ENCODE data around the gene MLH1. TPM values are rescaled to one million over a fixed set of nuclear protein-coding genes. Genes with fewer than 3 reads are reported as not detected.

MLH1 gene
- total and polyA plus RNA-seq, 9 donors = 14.1 to 44.3 (median 21.4) TPM

- Histone ChIP-seq H3K4me3 (no peak overlapping the region), H3K27me3 (no peaks in the 10 kb centered on the region), H3K4me1 (ENCODE audit: insufficient read depth) (peaks cover 6% of the 10 kb centered on the region), H3K36me3 (no peaks in the 10 kb centered on the region), H3K9me3 (no peaks in the 10 kb centered on the region), H3K27ac (no peak overlapping the region)
- TF ChIP-seq EP300 (IDR thresholded peaks at IDR 0.05) (no peak), POLR2A (IDR thresholded peaks at IDR 0.05) (no peak), CTCF (IDR thresholded peaks at IDR 0.05) (no peak)
- DNase-seq = no peak
- intact Hi-C loops (cut with DNase I) = no loop called here
Measured at GRCh38 chr3:37056826-37057225, 63.5 kb downstream of the MLH1 start.

DNA sequence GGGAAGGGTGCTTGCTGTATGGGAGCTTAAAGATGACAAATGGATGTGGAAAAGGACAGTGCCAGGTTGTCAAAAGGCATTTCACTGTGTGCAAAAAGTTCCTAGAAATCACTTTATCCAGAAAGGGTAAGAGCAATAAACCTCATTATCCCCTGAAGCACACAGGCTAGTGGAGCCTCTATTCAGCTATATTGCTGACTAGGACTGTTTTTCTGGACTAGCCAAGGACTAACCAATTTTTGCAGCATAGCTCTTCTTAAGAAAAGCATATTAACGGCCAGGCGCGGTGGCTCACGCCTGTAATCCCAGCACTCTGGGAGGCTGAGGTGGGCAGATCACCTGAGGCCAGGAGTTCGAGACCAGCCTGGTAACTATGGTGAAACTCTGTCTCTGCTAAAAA, 64.8 kb downstream of the MLH1 start:
- H3K9me3 ChIP-seq = no peaks in the 10 kb centered on the region
- no peak overlapping the region for H3K27ac ChIP-seq
- no peak overlapping the region for H3K4me3 ChIP-seq
- TF ChIP-seq POLR2A (IDR thresholded peaks at IDR 0.05) = no peak
- TF ChIP-seq EP300 (IDR thresholded peaks at IDR 0.05) = no peak
- TF ChIP-seq CTCF (IDR thresholded peaks at IDR 0.05) = no peak
- no peak for DNase-seq
- no peaks in the 10 kb centered on the region for H3K27me3 ChIP-seq
- WGBS, 3 donors = 95 to 99% (median 95%) methylated on average over 5 of the region's 5 CpGs
- no peaks in the 10 kb centered on the region for H3K36me3 ChIP-seq
- intact Hi-C loops (cut with DNase I) = no loop called here
- peaks cover 6% of the 10 kb centered on the region for H3K4me1 ChIP-seq (ENCODE audit: insufficient read depth)

DNA sequence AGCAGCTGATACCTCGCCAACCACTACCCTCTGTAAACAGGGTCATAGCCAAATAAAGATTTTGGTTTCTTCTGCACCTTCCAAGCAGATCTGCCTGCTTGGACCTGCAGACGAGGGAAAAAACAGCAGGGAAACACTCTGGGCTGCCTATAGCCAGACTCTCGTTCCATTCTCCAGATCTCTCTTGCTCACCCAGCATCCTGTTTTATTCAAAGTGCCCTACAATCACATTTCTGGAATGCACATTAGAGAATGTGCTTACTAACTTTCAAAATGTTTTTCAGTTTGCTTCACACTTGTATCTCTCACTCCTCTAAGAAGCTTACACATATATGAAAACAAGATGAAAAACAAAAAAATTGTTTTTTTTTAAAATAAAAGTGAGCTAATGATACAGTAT, 71.4 kb downstream of the MLH1 start:
- intact Hi-C loops (cut with DNase I) = no loop called here
- TF ChIP-seq CTCF (IDR thresholded peaks at IDR 0.05) = no peak
- Histone ChIP-seq H3K9me3 (no peaks in the 10 kb centered on the region), H3K27ac (no peak overlapping the region), H3K4me1 (ENCODE audit: insufficient read depth) (peaks cover 1% of the 10 kb centered on the region), H3K36me3 (no peaks in the 10 kb centered on the region), H3K27me3 (no peaks in the 10 kb centered on the region), H3K4me3 (no peak overlapping the region)
- no peak for DNase-seq
- WGBS, 3 donors = 37 to 61% (median 52%) methylated on average over 3 of the region's 3 CpGs

GRCh38 chr3:37067577-37067976, 74.3 kb downstream of the MLH1 start:
- H3K4me3 ChIP-seq = no peak overlapping the region
- TF ChIP-seq EP300 (IDR thresholded peaks at IDR 0.05) (no peak), POLR2A (IDR thresholded peaks at IDR 0.05) (no peak), CTCF (IDR thresholded peaks at IDR 0.05) (no peak)
- 92 to 96% (median 95%) methylated on average over 3 of the region's 3 CpGs for WGBS, 3 donors
- H3K27me3 ChIP-seq = no peaks in the 10 kb centered on the region
- no peak for DNase-seq
- H3K27ac ChIP-seq = no peak overlapping the region
- H3K4me1 ChIP-seq (ENCODE audit: insufficient read depth) = peaks cover 1% of the 10 kb centered on the region
- no peaks in the 10 kb centered on the region for H3K9me3 ChIP-seq
- intact Hi-C loops (cut with DNase I) = no loop called here
- no peaks in the 10 kb centered on the region for H3K36me3 ChIP-seq

DNA sequence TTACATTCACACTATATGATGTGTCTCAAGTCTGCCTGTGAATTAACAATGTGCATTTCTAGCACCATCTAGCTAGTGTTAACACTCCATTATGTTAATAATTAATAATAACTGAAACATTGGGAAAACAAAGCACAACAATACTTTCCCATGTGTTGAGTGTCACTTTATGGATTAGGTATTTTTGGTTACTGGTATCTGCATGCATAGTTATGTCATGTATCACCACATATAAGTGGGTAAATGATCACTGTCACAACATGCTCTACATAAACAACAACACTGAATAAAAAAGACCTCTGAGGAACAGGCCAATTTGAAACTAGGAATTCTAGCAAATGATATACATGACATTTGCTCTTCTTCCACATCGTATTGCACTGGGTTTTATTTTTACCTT, 74.7 kb downstream of the MLH1 start:
- H3K36me3 ChIP-seq = no peaks in the 10 kb centered on the region

More for the DNA sequence above, 74.7 kb downstream of the MLH1 start:
- Histone ChIP-seq H3K27me3 (no peaks in the 10 kb centered on the region), H3K9me3 (no peaks in the 10 kb centered on the region), H3K4me1 (ENCODE audit: insufficient read depth) (peaks cover 1% of the 10 kb centered on the region), H3K27ac (no peak overlapping the region), H3K4me3 (no peak overlapping the region)
- WGBS, 3 donors = 93 to 94% (median 94%) methylated on average over 1 of the region's 1 CpG
- intact Hi-C loops (cut with DNase I) = no loop called here
- DNase-seq = no peak
- TF ChIP-seq EP300 (IDR thresholded peaks at IDR 0.05) (no peak), POLR2A (IDR thresholded peaks at IDR 0.05) (no peak), CTCF (IDR thresholded peaks at IDR 0.05) (no peak)

Measured in ovary (tissue), 9 donors.